NCI-H1048 (cell line): ENCODE results near the gene HIF3A.
"Not testable (repeated sequence)": the region's sequence is repeated elsewhere in the genome, so short reads cannot be mapped to it uniquely, and the experiment has no call there.

Source experiments
- DNase-seq: peaks from one replicate; lab custom pipeline; 2025; lab: John Stamatoyannopoulos, UW

Gene HIF3A

GRCh38 chr19:46294494-46294893 lies 2.3 kb upstream of the HIF3A start:
- no peak for DNase-seq

- no peak for DNase-seq
Measured at GRCh38 chr19:46295401-46296201, 1.2 kb upstream of the HIF3A start.

GRCh38 chr19:46296202-46296480 lies 701 bp upstream of the HIF3A start:
- DNase-seq: no peak

- DNase-seq: no peak
Measured at GRCh38 chr19:46297700-46298478, 1.0 kb downstream of the HIF3A start.

GRCh38 chr19:46298479-46299003 lies 1.7 kb downstream of the HIF3A start:
- DNase-seq: no peak

- DNase-seq: peak; percentile 81
Measured at GRCh38 chr19:46299004-46299509, 2.2 kb downstream of the HIF3A start.

GRCh38 chr19:46299695-46300094 lies 2.9 kb downstream of the HIF3A start:
- no peak for DNase-seq

GRCh38 chr19:46303322-46303690 lies 6.5 kb downstream of the HIF3A start:
- DNase-seq: no peak

- peak; percentile 95 for DNase-seq
Measured at GRCh38 chr19:46303691-46304397, 7.0 kb downstream of the HIF3A start.

- DNase-seq: no peak
Measured at GRCh38 chr19:46306501-46306900, 9.7 kb downstream of the HIF3A start.

- DNase-seq: no peak
Measured at GRCh38 chr19:46308510-46308909, 11.7 kb downstream of the HIF3A start.

- DNase-seq: no peak
Measured at GRCh38 chr19:46309056-46309455, 12.2 kb downstream of the HIF3A start.

- DNase-seq: no peak
Measured at GRCh38 chr19:46311444-46311843, 14.6 kb downstream of the HIF3A start.

- DNase-seq: not testable (repeated sequence)
Measured at GRCh38 chr19:46313540-46314469, 17.0 kb downstream of the HIF3A start.

GRCh38 chr19:46317339-46317738 lies 20.5 kb downstream of the HIF3A start:
- DNase-seq: no peak

GRCh38 chr19:46319613-46320012 lies 22.8 kb downstream of the HIF3A start:
- no peak for DNase-seq

GRCh38 chr19:46320559-46320958 lies 23.7 kb downstream of the HIF3A start:
- no peak for DNase-seq

GRCh38 chr19:46321653-46322052 lies 24.8 kb downstream of the HIF3A start:
- DNase-seq: no peak

GRCh38 chr19:46323227-46323626 lies 26.4 kb downstream of the HIF3A start:
- not testable (repeated sequence) for DNase-seq

- no peak for DNase-seq
Measured at GRCh38 chr19:46324277-46324676, 27.4 kb downstream of the HIF3A start.

- no peak for DNase-seq
Measured at GRCh38 chr19:46326608-46327007, 29.8 kb downstream of the HIF3A start.
